ENCODE measurements around the gene SETDB2.

SETDB2 gene

DNA sequence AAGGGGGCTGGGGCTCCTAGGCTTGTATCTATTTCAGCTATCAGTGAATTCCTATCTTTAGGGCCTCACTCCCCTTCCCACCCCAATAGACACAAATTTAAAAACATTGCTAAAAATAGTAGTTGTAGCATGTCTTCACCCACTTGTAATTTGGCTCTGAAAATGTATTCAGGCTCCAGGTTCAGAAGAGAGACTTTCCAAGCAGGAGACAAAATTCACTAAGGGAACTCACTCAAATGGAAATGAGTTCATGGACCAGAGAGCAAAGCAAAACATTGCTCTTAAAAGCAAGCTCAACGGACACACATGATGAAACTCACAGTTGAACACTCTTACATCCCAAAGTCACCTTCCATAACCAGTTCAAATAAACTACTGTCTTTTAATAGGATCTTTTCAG is 88.5 kb downstream of the SETDB2 start:
- no peak overlapping the region for H3K9ac ChIP-seq (ENCODE audit: low read length in 2 of 2)
- H3K27ac ChIP-seq (ENCODE audit: low read length): no peak overlapping the region
- H3K36me3 ChIP-seq (ENCODE audit: control insufficient read depth in 2 of 2, insufficient read depth in 2 of 2, low read length in 2 of 2): peaks cover 3 to 9% of the 10 kb centered on the region in 2 donors
- H3K9me3 ChIP-seq (ENCODE audit: control insufficient read depth in 2 of 2, low read length in 2 of 2): no peaks in the 10 kb centered on the region
- H3K27me3 ChIP-seq (ENCODE audit: control insufficient read depth in 1 of 2, insufficient read depth in 2 of 2, low read length in 2 of 2): no peaks in the 10 kb centered on the region
- H3K4me1 ChIP-seq (ENCODE audit: control insufficient read depth, insufficient read depth, low read length): no peaks in the 10 kb centered on the region
- no peak overlapping the region for H3K4me3 ChIP-seq (ENCODE audit: low read length in 2 of 2)

DNA sequence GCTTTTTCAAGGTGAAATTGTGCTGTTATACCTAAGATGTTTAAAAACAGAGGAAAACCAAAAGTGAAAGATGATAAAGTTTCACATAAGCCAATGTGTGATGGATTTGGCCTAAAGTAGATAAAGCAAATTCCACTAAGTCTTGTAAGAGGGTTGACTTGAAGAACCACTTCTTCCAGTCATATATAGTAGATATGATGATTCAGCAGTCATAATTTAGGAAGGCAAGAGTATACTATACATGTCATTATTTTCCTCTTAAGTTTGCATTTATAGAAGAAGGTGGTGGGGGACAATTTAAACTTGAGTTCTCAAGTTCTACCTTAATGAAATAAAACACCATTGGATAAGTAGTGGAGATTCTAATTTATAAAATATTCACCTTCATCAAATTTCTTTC is 88.9 kb downstream of the SETDB2 start:
- Histone ChIP-seq H3K27ac (ENCODE audit: low read length) (no peak overlapping the region), H3K27me3 (ENCODE audit: control insufficient read depth in 1 of 2, insufficient read depth in 2 of 2, low read length in 2 of 2) (no peaks in the 10 kb centered on the region)

DNA sequence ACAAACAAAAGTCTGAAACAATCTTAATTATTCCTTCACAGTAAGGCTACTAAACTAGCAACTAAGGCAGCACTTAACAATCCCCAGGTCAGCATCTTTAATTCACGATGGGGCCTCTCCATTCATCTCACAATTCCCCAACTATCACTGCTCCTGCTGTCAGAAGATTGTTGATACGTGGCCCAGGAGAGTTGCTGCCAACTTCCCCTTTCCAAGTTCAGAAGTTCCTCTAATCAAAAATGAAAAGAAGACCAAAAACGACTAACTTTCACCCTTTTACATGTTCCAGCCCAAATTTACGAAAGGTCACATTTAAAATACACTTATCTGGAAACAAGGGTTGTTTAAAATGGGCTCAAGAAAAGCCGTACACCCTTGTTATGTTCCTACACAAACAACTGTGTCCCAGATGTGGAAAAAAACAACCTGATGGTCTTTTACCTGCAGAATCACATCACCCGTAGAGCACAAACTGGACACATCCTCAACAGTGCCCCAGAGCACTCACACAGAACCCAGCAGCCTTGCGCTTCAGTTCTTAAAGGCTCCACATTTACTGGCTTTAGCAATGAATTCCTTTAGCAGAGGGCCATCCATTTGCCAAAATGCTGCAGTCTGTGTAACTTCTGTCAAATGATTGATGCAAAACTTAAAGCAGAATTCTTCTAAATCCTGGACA is 89.7 kb downstream of the SETDB2 start:
- Histone ChIP-seq H3K9me3 (ENCODE audit: control insufficient read depth in 2 of 2, low read length in 2 of 2) (no peaks in the 10 kb centered on the region), H3K27me3 (ENCODE audit: control insufficient read depth in 1 of 2, insufficient read depth in 2 of 2, low read length in 2 of 2) (no peaks in the 10 kb centered on the region), H3K36me3 (ENCODE audit: control insufficient read depth in 2 of 2, insufficient read depth in 2 of 2, low read length in 2 of 2) (peaks cover 0 to 7% of the 10 kb centered on the region in 2 donors), H3K4me3 (ENCODE audit: low read length in 2 of 2) (no peak overlapping the region), H3K9ac (ENCODE audit: low read length in 2 of 2) (no peak overlapping the region), H3K4me1 (ENCODE audit: control insufficient read depth, insufficient read depth, low read length) (no peaks in the 10 kb centered on the region), H3K27ac (ENCODE audit: low read length) (no peak overlapping the region)

More for the DNA sequence above, 88.9 kb downstream of the SETDB2 start:
- H3K9ac ChIP-seq (ENCODE audit: low read length in 2 of 2): no peak overlapping the region
- no peaks in the 10 kb centered on the region for H3K9me3 ChIP-seq (ENCODE audit: control insufficient read depth in 2 of 2, low read length in 2 of 2)
- H3K4me1 ChIP-seq (ENCODE audit: control insufficient read depth, insufficient read depth, low read length): no peaks in the 10 kb centered on the region
- H3K4me3 ChIP-seq (ENCODE audit: low read length in 2 of 2): no peak overlapping the region
- H3K36me3 ChIP-seq (ENCODE audit: control insufficient read depth in 2 of 2, insufficient read depth in 2 of 2, low read length in 2 of 2): peaks cover 2 to 9% of the 10 kb centered on the region in 2 donors

DNA sequence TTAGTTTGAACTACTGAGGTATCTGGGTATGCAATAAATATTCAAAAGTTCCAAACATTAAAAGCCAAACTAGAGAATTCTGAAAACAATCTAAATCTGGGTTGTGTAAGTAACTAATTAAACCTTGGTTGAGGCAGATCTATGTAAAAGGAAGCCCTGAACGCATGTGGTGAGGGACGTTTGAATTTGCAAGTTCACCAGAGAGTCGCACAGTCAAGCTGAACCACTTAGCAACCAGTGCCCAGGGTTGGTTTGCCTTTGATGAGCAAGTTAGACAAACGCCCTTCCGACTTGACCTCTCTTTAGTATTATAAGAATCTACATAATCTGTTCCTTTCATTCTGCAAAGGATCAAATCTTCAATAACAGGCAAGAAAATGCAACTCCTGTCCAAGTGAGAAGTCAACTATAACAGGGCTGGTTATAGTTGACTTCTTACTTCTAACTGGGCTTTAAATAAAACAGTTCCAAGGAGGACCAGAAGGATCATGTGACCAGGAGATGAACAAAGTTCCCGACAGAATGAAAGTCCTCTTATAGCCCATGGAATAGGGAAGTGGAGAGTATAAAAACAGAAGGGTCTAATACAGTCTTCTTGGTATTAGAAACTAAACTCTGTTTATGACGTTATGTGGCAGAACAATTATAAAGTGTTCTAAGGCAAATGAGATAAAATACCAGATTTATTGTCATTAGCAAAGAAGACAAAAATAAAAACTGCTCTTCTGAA is 92.2 kb downstream of the SETDB2 start:
- no peaks in the 10 kb centered on the region for H3K27me3 ChIP-seq (ENCODE audit: control insufficient read depth in 1 of 2, insufficient read depth in 2 of 2, low read length in 2 of 2)
- no peaks in the 10 kb centered on the region for H3K9me3 ChIP-seq (ENCODE audit: control insufficient read depth in 2 of 2, low read length in 2 of 2)
- H3K4me3 ChIP-seq (ENCODE audit: low read length in 2 of 2): no peak overlapping the region
- H3K4me1 ChIP-seq (ENCODE audit: control insufficient read depth, insufficient read depth, low read length): no peaks in the 10 kb centered on the region
- no peak overlapping the region for H3K9ac ChIP-seq (ENCODE audit: low read length in 2 of 2)
- H3K36me3 ChIP-seq (ENCODE audit: control insufficient read depth in 2 of 2, insufficient read depth in 2 of 2, low read length in 2 of 2): peaks cover 5 to 6% of the 10 kb centered on the region in 2 donors
- no peak overlapping the region for H3K27ac ChIP-seq (ENCODE audit: low read length)

DNA sequence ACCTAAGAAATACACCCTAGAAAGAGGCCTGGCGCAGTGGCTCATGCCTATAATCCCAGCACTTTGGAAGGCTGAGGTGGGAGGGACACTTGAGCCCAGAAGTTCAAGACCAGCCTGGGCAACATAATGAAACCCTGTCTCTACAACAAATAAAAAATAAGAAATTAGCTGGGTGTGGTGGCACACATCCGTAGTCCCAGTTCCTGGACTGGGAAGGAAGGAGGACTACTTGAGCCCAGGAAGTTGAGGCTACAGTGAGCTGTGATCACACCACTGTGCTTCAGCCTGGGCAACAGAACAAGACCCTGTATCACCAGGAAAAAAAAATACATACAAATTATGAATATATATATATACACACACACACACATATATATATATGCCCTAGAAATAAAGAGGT is 94.3 kb downstream of the SETDB2 start:
- H3K36me3 ChIP-seq (ENCODE audit: control insufficient read depth in 2 of 2, insufficient read depth in 2 of 2, low read length in 2 of 2): peaks cover 6 to 9% of the 10 kb centered on the region in 2 donors
- H3K4me3 ChIP-seq (ENCODE audit: low read length in 2 of 2): no peak overlapping the region
- no peak overlapping the region for H3K27ac ChIP-seq (ENCODE audit: low read length)
- H3K9ac ChIP-seq (ENCODE audit: low read length in 2 of 2): no peak overlapping the region
- no peaks in the 10 kb centered on the region for H3K27me3 ChIP-seq (ENCODE audit: control insufficient read depth in 1 of 2, insufficient read depth in 2 of 2, low read length in 2 of 2)
- H3K9me3 ChIP-seq (ENCODE audit: control insufficient read depth in 2 of 2, low read length in 2 of 2): no peaks in the 10 kb centered on the region
- no peaks in the 10 kb centered on the region for H3K4me1 ChIP-seq (ENCODE audit: control insufficient read depth, insufficient read depth, low read length)

DNA sequence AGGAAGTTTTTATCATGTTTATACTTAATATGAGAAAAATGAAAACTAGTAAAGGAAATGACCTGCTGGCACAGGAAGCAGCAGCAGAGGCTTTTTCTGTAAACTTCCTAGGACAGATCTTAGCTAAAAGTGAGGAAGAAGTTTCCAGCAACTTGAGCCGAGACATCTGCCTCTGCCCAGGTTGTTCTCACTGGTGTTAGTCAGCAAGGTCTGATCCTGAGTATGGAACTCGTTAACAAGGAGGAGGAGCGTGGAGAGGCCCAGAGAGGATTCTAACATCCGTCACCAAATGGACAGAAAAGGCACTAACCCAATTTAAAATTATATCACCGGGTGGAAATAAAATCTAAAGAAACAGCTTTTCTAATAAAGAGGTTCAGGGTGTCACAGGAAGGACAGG is 95.2 kb downstream of the SETDB2 start:
- no peaks in the 10 kb centered on the region for H3K27me3 ChIP-seq (ENCODE audit: control insufficient read depth in 1 of 2, insufficient read depth in 2 of 2, low read length in 2 of 2)
- no peak overlapping the region for H3K27ac ChIP-seq (ENCODE audit: low read length)
- H3K36me3 ChIP-seq (ENCODE audit: control insufficient read depth in 2 of 2, insufficient read depth in 2 of 2, low read length in 2 of 2): peaks cover 6 to 8% of the 10 kb centered on the region in 2 donors

DNA sequence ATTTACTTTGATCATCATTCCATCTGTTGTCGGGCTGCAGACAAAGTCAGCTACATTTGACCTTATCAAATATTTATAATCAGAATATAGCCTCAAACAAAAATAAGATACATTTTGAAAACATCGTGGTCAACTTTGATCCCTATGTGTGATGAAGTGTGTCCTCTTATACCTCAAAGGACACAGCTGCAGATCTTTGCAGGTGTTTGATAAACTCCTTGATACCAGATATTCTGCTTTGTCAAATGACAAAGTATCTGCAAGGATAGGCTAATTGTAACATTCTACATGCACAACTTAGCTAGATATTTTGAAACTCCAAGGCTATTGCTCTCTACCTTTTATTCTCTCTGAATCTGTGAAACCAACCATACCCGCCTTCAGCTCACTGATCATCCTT is 95.7 kb downstream of the SETDB2 start:
- no peak overlapping the region for H3K9ac ChIP-seq (ENCODE audit: low read length in 2 of 2)
- peaks cover 6 to 8% of the 10 kb centered on the region in 2 donors for H3K36me3 ChIP-seq (ENCODE audit: control insufficient read depth in 2 of 2, insufficient read depth in 2 of 2, low read length in 2 of 2)
- H3K9me3 ChIP-seq (ENCODE audit: control insufficient read depth in 2 of 2, low read length in 2 of 2): no peaks in the 10 kb centered on the region
- no peak overlapping the region for H3K4me3 ChIP-seq (ENCODE audit: low read length in 2 of 2)
- H3K27ac ChIP-seq (ENCODE audit: low read length): no peak overlapping the region
- no peaks in the 10 kb centered on the region for H3K4me1 ChIP-seq (ENCODE audit: control insufficient read depth, insufficient read depth, low read length)
- no peaks in the 10 kb centered on the region for H3K27me3 ChIP-seq (ENCODE audit: control insufficient read depth in 1 of 2, insufficient read depth in 2 of 2, low read length in 2 of 2)

More for the DNA sequence above, 95.2 kb downstream of the SETDB2 start:
- no peaks in the 10 kb centered on the region for H3K4me1 ChIP-seq (ENCODE audit: control insufficient read depth, insufficient read depth, low read length)
- H3K9ac ChIP-seq (ENCODE audit: low read length in 2 of 2): no peak overlapping the region
- H3K9me3 ChIP-seq (ENCODE audit: control insufficient read depth in 2 of 2, low read length in 2 of 2): no peaks in the 10 kb centered on the region
- peak overlapping the region in 1 of 2 donors; percentile 3 for H3K4me3 ChIP-seq (ENCODE audit: low read length in 2 of 2)

DNA sequence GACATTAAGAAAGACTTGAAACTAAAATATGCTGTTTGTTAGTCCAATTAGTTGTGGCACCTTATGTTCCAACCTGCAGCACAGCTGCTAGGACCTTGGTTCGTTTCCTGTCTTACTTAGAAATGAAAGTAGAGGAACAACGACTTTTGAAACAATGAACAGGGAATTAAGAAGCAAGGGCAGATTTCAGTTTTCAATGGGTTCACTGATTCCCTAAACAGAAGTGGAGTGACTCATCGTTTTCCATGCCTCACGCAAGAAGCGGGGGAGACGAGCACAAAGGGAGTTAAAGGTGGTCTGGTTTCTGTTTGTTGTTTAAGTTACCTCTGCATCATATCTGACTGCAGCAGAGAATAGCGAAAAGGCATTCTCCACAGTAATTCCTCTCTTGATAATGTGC is 96.5 kb downstream of the SETDB2 start:
- Histone ChIP-seq H3K27ac (ENCODE audit: low read length) (no peak overlapping the region), H3K4me1 (ENCODE audit: control insufficient read depth, insufficient read depth, low read length) (no peaks in the 10 kb centered on the region), H3K36me3 (ENCODE audit: control insufficient read depth in 2 of 2, insufficient read depth in 2 of 2, low read length in 2 of 2) (peaks cover 8 to 11% of the 10 kb centered on the region in 2 donors), H3K4me3 (ENCODE audit: low read length in 2 of 2) (no peak overlapping the region), H3K9ac (ENCODE audit: low read length in 2 of 2) (peak overlapping the region in 1 of 2 donors; percentile 33), H3K27me3 (ENCODE audit: control insufficient read depth in 1 of 2, insufficient read depth in 2 of 2, low read length in 2 of 2) (no peaks in the 10 kb centered on the region), H3K9me3 (ENCODE audit: control insufficient read depth in 2 of 2, low read length in 2 of 2) (no peaks in the 10 kb centered on the region)

DNA sequence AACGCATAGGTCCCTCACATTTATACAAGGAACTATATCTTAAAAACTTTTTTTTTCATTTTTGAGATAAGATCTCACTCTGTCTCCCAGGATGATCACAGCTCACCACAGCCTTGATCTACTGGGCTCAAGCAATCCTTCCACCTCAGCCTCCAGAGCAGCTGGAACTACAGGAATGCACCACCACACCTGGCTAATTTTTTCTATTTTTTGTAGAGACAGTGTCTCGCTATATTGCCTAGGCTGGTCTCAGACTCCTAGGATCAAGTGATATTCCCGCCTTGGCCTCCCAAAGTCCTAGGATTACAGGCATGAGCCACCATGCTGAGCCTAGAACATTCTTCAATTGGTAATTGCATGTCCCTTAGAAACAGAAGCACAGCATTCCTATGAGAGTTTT is 99.6 kb downstream of the SETDB2 start:
- no peaks in the 10 kb centered on the region for H3K4me1 ChIP-seq (ENCODE audit: control insufficient read depth, insufficient read depth, low read length)
- no peaks in the 10 kb centered on the region for H3K9me3 ChIP-seq (ENCODE audit: control insufficient read depth in 2 of 2, low read length in 2 of 2)
- H3K9ac ChIP-seq (ENCODE audit: low read length in 2 of 2): no peak overlapping the region
- H3K4me3 ChIP-seq (ENCODE audit: low read length in 2 of 2): no peak overlapping the region
- no peaks in the 10 kb centered on the region for H3K27me3 ChIP-seq (ENCODE audit: control insufficient read depth in 1 of 2, insufficient read depth in 2 of 2, low read length in 2 of 2)
- peaks cover 17 to 19% of the 10 kb centered on the region in 2 donors for H3K36me3 ChIP-seq (ENCODE audit: control insufficient read depth in 2 of 2, insufficient read depth in 2 of 2, low read length in 2 of 2)
- no peak overlapping the region for H3K27ac ChIP-seq (ENCODE audit: low read length)

Measured in stomach smooth muscle (tissue), 2 donors.